H1 (cell line): ENCODE results near the gene HEATR5A. TPM values are rescaled to one million over a fixed set of nuclear protein-coding genes. Genes with fewer than 3 reads are reported as not detected.

Experiments
- BACH1 ChIP-seq: IDR thresholded peaks from 2 replicates; pipeline ENCODE4 v1.6.1; 2012; ENCODE audit warnings: low read length, improper control_type of control experiment
- CTCF ChIP-seq, 3 experiments: IDR thresholded peaks; 1 replicate in 2 of 3; 2 replicates in 1 of 3; pipeline versions ENCODE4 v1.5.1 to v1.6.1; 2011; ENCODE audit warnings: low read length in 3 of 3, mild to moderate bottlenecking in 3 of 3, inconsistent platforms in 2 of 3, low read depth in 1 of 3, moderate library complexity in 1 of 3; ENCODE audit not compliant: insufficient read depth in 1 of 3; ENCODE audit errors: control extremely low read depth in 1 of 3
- polyA plus RNA-seq, 7 experiments: library from polyadenylated mRNA; depleted of rRNA in 3 of 7; stranded (reverse) in 5 of 7; unstranded in 2 of 7; fragments of >200 nt in 5 of 7; fragments of 200-250 nt in 2 of 7; gene quantifications; 1 replicate in 5 of 7; 2 replicates in 1 of 7; 4 replicates in 1 of 7; pipeline versions ENCODE4 v1.2.1 to v1.2.3, GENCODE V29; 2011 to 2013; ENCODE audit warnings: missing spikeins in 2 of 7, mixed read lengths in 2 of 7
- total RNA-seq: library from RNA; stranded (reverse); fragmentation: NEBNext Ultra II Directional; extraction: Animal tissue kit (Norgen Biotek cat#: 25700); gene quantifications from 2 replicates; pipeline ENCODE4 v1.2.1, GENCODE V29; 2021

Gene HEATR5A
- total and polyA plus RNA-seq, 2 of the 8 experiments (the other 6 are each of a cell fraction or from before 2014, with no cell fraction given), result 9.0 to 36.2 TPM

GRCh38 chr14:31388687-31389413 lies 31.5 kb downstream of the HEATR5A start (continued):
- TF ChIP-seq CTCF (IDR thresholded peaks at IDR 0.05; ENCODE audit: control extremely low read depth in 1 of 3, insufficient read depth in 1 of 3, low read depth in 1 of 3, low read length in 3 of 3), result no peak
- no peak for TF ChIP-seq BACH1
- TF ChIP-seq, all 59 proteins: peak for 0
